AG10803 (cell line): ENCODE measurements around the gene KMT5B.

ENCODE experiments used
- DNase-seq: peaks from one replicate; pipeline ENCODE4 v3.0.0; 2010; ENCODE audit warnings: low read depth
- H3K4me3 ChIP-seq: 2 replicates; pipeline ENCODE4 v1.5.1; 2011; ENCODE audit warnings: mild to moderate bottlenecking, low read length, control low read depth
- CTCF ChIP-seq: conservative IDR thresholded peaks from 2 replicates; pipeline ENCODE4 v1.5.1; 2011; ENCODE audit warnings: mild to moderate bottlenecking, low read length, control low read depth, inconsistent platforms

Gene KMT5B

GRCh38 chr11:68166969-68167368, 46.1 kb downstream of the KMT5B start:
- H3K4me3 ChIP-seq = no peak overlapping the region
- no peak for DNase-seq
- TF ChIP-seq CTCF = no peak

GRCh38 chr11:68165601-68166000, 47.5 kb downstream of the KMT5B start:
- H3K4me3 ChIP-seq = no peak overlapping the region
- no peak for DNase-seq
- TF ChIP-seq CTCF = no peak

- no peak overlapping the region for H3K4me3 ChIP-seq
- TF ChIP-seq CTCF = no peak
- peak; percentile 24 for DNase-seq
Observed at GRCh38 chr11:68164437-68164836, 48.7 kb downstream of the KMT5B start.

GRCh38 chr11:68163691-68164090, 49.4 kb downstream of the KMT5B start:
- DNase-seq = no peak
- no peak for TF ChIP-seq CTCF
- H3K4me3 ChIP-seq = no peak overlapping the region

- TF ChIP-seq CTCF = no peak
- DNase-seq = peak; percentile 43
- H3K4me3 ChIP-seq = no peak overlapping the region
Observed at GRCh38 chr11:68160100-68160695, 52.9 kb downstream of the KMT5B start.

GRCh38 chr11:68159665-68160064, 53.4 kb downstream of the KMT5B start:
- H3K4me3 ChIP-seq = no peak overlapping the region
- no peak for DNase-seq
- TF ChIP-seq CTCF = no peak

- TF ChIP-seq CTCF = no peak
- DNase-seq = no peak
- H3K4me3 ChIP-seq = no peak overlapping the region
Observed at GRCh38 chr11:68159161-68159560, 53.9 kb downstream of the KMT5B start.
